ENCODE results near the gene SIGLEC6.

The SIGLEC6 gene

GRCh38 chr19:51473009-51473707 lies 58.3 kb downstream of the SIGLEC6 start:
- DNase-seq (ENCODE audit: low read depth) = peak; percentile 85

- DNase-seq (ENCODE audit: low read depth) = no peak
Observed at GRCh38 chr19:51472607-51473006, 58.9 kb downstream of the SIGLEC6 start.

- DNase-seq (ENCODE audit: low read depth) = no peak
Observed at GRCh38 chr19:51471527-51471926, 59.9 kb downstream of the SIGLEC6 start.

- DNase-seq (ENCODE audit: low read depth) = no peak
Observed at GRCh38 chr19:51470966-51471365, 60.5 kb downstream of the SIGLEC6 start.

GRCh38 chr19:51469629-51470028 lies 61.8 kb downstream of the SIGLEC6 start:
- DNase-seq (ENCODE audit: low read depth) = no peak

GRCh38 chr19:51469162-51469561 lies 62.3 kb downstream of the SIGLEC6 start:
- DNase-seq (ENCODE audit: low read depth) = no peak

- DNase-seq (ENCODE audit: low read depth) = no peak
Observed at GRCh38 chr19:51468545-51468920, 62.9 kb downstream of the SIGLEC6 start.

- DNase-seq (ENCODE audit: low read depth) = no peak
Observed at GRCh38 chr19:51467864-51468544, 63.5 kb downstream of the SIGLEC6 start.
